NCI-H82 (cell line): ENCODE results near the gene NUBP2.

Experiments used
- DNase-seq: peaks from one replicate; lab custom pipeline; 2025; lab: John Stamatoyannopoulos, UW

The NUBP2 gene, protein sequence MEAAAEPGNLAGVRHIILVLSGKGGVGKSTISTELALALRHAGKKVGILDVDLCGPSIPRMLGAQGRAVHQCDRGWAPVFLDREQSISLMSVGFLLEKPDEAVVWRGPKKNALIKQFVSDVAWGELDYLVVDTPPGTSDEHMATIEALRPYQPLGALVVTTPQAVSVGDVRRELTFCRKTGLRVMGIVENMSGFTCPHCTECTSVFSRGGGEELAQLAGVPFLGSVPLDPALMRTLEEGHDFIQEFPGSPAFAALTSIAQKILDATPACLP

DNA sequence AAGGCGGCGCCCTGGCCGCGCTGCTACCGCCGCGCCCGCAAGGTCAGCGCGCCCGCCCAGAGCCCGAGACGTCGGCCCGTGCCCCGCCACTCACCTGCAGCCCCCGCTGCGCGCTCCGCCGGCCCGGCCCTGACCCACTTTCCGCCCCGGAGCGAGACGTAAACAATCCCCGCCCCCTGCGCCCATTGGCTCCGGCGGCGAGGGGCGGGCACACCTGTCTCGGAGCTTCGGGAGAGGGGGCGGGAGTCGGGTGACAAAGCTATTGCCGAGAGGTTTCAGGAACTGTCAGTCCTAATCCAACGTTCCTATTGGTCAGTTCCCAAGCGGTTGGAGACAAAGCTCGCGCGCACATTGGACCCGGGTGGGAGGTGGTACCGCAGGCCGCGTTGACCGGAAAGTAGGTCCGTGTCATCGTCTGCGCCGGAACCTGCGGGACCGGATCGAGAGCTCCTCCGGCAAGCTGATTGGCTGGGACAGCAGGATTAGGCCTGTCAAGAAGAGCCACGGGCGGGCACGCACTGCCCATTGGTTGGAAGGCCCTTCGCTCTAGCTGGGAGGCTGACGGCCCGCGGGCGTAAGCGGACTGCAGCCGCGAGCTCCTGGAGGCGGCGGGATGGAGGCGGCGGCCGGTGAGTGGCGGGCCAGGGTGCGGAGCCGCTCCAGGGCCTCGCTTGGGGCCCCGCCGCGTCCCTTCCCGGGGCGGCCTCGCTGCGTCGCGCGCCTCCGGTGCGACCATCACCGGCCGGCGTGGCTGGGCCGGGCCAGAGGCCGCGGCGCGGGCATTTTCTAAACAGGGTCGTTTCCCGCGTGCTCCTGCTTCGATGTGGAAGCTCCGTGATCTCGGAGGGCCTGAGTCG, at the start of gene NUBP2, which contains the start of gene SPSB3:
NUBP2 (plus strand) TSS at position 553 of the 857 bp plus-strand sequence; CDS start at position 614, 61 bp downstream.
SPSB3 (minus strand) TSS at position 164 of the 857 bp plus-strand sequence. CDS start 1,088 bp downstream, outside the sequence.
- DNase-seq, result peak; percentile 100

DNA sequence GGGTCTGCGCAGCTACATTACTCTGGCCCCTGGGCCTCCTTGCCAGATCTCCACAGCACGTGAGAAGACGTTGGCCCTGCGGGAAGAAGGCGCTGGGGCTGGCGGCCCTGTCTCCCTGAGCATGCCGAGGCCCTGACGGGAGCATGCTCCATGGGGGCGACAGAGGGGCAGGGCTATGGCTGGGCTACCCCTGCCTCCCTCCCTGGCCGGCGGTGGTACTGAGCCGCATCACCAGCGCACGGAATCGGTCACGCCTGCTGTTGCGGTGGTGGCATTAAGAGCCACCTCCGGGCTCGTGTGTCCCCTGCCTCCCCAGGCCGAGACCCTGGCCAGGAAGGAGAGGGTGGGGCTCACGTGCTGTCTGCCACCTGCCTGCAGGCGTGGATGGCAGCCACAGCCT, 48.6 kb upstream of the NUBP2 start:
- no peak for DNase-seq

DNA sequence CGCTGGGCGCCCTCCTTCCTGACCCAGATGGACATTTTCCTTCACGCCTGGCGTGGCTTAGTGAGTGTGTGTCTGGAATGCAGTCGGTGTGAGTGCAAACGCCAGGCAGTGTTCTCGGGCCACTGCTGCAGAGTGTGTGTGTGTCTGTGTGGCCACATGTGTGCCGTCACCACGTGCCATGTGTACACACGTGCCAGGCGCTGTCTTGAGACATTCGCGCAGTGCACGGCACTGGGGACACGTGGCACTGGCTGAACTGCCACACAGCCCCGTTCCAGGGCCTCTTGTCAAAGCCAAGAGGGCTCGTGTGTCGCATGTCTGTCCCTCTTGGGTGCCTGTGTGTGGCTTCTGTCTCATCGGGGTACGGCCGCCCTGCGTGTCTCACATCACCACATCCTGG, 47.9 kb upstream of the NUBP2 start:
- no peak for DNase-seq

DNA sequence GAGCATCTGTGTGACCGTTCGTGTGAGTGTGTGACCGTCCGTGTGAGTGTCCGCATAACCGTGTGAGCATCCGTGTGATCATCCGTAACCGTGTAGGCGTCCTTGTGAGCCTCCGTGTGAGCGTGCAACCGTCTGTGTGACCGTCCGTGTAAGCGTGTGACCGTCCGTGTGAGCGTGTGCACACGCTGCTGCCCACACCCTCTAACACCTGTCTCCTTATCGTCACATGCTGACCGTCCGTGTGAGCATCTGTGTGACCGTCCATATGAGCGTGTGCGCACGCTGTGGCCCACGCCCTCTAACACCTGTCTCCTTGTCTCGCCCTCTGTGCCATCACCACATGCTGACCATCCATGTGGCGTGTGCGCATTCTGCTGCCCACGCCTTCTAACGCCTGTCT, 42.5 kb upstream of the NUBP2 start:
- DNase-seq, result no peak

DNA sequence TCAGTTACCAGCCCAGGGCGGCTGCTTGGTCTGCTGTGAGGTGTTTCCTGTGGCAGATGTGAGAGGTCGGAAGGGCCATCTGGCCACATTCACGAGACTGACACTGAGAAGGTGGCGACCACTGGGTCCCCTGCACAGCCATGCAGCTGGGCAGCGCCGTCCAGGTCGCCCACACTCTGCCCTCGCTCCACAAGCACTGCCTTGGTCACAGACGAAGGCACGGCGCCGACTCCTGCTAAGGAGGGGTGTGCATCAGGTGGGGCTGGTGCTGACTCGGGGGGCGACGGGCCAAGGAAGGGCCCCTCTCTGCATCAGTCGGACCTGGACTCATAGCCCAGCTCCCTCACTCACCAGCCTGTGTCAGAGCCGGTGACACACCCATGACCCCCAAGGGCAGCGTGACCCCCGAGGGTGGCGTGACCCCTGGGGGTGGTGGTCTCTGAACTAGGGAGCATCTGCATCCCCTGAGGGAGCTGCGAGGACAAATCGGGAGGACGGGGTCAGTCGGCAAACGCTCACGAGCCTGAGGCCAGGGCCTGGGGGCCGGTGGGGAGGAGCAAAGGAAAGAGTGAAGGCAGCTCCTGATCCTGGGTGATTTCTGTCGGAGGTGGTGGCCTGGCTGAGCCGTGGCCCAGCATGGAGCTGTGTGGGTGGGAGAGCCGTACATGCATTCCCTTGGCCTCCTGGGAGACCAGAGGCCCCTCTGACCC, 41.8 kb upstream of the NUBP2 start:
- DNase-seq, result no peak

DNA sequence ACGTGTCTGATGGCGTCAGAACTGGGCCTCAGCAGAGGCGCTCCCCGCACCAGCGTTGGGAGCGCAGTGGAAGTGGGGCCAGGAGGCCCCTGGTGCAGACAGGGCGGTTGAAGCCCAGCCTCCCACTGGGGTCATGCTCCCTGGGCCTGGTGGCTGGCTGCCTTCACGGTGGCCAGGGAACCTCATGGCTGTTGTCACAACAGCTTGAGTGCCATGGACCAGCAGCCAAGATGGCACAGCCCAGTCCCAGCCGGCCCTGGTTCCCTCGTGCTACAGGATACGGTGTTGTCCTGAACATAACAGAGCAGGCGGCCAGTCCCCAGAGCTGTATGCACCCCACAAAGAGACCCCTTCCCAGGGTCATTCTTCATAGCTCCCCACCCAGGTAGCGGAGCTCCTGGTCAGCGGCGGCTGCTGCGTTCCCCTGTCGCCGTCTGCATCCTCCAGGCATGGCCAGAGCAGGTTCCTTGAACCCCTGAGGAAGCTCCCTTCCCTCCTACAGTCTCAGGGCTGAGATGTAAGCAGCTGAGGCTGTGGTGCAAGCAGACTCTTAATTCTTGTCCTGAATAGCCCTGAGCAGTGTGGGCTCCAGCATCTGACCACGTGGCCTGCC, 41.1 kb upstream of the NUBP2 start:
- no peak for DNase-seq

DNA sequence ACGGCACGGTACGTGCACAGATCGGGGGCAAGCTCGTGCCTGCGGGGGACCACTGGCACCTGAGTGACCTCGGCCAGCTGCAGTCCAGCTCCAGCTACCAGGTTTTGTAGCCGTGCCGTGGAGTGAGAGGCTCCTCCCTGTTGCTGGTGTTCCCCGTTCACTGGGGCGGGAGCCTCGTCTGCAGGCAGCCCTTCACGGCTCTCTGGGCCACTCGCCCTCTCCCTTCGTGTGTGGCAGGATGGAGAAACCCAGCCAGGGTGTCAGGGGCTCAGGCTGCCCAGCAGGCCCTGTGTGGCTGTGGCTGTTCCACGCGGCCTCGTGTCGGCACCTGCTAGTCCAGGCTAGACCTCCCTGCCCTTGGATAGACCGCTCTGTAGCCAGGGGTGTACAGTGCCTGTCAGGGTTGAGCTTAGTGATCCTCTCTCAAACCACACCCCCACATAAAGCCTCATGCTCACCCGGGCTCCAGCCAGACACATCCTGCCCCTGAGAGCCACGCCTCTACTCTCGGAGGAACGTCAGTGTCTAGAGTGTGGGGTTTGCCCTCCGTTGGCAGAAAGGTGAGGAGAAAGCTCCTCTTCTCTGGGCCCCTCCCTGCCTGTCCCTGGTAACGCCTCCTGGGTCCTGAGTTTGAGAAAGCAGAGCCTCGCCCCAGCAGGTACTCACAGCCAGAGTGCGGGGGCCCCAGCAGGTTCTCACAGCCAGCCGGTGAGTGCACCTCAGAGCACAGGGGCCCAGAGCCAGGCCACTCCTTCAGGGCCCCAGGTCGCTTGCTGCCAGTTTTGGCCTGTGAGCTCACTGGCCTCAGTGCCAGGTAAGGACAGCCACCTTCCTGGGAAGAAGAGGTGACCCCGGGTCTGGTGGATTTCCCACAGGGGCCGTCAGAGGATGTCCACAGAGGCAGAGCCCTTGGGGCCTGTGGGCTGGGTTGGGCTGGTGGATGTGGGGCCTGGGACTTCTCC, 39.1 kb upstream of the NUBP2 start:
- no peak for DNase-seq

DNA sequence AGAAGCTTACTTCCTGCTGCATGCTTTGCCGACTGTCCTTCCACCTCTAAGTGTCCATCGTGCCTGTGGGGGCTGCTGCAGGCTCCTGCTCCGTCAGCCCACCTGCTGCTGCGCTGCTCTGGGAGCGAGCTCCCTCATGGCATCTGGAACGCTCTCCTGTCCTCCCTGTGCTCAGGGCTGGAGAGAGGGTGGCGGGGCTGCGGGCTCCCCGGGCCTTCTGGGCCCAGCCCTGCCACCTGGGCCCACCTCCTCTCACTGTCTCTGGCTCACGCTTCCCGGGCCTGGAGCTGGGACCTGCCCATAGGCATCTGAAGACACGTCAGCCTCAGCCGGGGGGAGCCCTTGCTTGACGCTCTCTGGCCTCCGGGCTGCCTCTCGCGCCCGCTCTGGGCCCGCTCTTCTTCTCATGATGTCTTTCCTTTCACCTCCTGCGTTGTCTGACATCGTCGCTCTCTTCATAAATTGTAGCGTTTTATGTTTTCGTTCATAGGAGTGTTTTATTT, 38.4 kb upstream of the NUBP2 start:
- DNase-seq, result no peak

DNA sequence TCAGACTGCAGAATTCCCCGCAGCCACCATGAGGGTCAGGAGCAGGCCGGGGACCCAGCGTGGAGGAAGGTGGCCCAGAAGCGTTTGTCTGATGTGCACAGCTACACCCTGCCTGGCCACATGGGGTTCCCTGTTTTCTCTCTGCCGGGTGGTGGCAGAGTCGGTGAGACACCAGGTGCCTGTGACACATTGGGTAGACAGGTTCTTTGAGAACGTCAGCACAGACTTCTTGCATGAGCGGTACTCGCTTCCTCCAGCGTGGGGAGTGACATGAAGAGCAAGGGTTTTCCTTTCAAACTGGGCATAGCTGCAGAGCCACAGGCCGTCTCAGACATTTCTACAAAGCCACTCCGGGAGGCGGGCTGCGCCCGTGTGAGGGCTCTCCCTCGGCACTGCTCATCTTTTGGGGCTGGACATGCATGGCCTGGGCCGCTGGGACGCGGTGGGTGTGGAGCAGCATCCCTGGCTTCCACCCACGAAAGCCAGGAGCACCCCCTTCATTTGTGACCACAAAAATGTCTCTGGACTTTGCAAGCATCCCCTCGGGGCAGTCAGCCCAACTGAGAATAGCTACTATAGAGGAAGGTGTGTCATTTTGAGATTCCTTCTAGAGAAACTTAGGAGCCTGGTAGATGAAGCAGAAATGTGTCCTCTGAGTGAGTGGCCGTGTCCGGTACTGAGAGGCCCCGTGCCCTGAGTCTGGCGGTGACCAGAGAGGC, 37.4 kb upstream of the NUBP2 start:
- DNase-seq, result no peak

DNA sequence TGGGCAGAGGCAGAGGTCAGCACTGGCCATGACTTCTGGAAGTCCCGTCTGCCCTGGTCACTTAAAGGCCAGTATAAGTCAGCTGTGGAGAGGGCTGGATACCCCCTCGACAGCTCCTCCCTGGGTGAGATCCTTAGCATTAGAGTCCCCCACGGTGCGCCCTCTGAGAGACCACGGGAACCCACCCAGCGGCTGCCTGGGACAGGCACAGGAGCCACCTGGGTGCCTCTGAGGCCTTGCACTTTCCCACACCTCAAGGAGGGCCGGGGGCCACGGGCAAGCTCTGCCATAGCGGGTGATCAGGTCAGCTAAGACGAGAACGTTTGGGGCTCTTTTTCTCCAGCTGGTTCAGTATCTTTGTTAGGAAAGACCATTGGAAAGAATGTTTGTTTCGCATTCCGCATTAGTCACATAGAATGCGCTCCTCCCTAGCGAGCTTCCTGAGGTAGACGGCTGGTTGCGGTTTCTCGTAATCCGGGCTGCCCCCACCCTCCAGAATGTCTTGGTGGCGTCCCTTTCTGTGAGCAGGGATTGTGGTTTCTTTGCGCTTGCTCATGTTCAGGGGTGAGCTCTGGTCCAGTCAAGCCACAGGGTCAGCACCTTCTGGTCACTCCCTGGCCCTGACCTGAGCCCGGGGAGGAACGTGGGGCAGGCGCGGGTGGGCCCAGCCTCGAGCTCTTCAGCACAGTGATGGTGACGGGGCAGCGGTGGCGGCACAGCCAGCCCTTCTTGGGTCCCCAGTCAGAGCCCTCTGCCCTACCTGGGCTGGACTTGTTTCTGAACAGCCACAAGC, 36.7 kb upstream of the NUBP2 start:
- no peak for DNase-seq

DNA sequence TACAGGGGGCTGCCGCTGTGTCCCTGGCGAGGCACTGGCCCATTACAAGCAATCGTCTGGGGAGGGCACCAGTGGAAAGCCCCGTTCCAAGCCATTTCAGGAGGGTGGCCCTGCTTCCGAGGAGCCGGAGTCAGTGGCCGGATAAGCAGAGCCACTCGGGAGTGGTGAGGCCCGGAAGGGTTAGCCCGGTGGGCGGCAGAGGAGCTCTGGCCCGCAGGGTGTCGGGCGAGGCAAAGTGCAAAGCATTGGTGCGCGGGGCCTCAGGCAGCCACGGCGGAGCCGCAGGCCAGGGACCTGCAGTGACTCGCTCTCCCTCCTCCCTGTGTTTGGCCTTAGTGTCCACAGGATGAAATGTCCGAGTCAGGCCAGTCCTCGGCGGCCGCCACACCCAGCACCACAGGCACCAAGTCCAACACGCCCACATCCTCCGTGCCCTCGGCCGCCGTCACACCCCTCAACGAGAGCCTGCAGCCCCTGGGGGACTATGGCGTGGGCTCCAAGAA, 36.0 kb upstream of the NUBP2 start:
- no peak for DNase-seq

DNA sequence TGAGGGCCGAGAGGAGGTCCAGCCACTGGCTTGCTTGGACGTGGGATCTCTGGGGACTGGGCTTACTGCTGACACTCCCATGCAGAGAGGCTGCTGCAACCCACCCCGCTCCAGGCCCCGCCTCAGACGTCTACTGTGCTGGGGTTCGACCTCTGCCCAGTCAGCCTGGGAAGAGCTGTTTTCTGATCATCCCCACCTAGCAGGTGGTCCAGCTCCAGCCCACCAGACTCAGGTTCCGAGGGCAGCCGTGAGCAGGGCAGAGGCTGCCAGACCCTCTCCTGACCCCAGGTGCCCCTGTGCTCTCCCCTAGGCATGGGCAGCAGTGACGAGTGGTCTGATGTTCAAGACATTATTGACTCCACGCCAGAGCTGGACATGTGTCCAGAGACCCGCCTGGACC, 34.8 kb upstream of the NUBP2 start:
- DNase-seq, result no peak

DNA sequence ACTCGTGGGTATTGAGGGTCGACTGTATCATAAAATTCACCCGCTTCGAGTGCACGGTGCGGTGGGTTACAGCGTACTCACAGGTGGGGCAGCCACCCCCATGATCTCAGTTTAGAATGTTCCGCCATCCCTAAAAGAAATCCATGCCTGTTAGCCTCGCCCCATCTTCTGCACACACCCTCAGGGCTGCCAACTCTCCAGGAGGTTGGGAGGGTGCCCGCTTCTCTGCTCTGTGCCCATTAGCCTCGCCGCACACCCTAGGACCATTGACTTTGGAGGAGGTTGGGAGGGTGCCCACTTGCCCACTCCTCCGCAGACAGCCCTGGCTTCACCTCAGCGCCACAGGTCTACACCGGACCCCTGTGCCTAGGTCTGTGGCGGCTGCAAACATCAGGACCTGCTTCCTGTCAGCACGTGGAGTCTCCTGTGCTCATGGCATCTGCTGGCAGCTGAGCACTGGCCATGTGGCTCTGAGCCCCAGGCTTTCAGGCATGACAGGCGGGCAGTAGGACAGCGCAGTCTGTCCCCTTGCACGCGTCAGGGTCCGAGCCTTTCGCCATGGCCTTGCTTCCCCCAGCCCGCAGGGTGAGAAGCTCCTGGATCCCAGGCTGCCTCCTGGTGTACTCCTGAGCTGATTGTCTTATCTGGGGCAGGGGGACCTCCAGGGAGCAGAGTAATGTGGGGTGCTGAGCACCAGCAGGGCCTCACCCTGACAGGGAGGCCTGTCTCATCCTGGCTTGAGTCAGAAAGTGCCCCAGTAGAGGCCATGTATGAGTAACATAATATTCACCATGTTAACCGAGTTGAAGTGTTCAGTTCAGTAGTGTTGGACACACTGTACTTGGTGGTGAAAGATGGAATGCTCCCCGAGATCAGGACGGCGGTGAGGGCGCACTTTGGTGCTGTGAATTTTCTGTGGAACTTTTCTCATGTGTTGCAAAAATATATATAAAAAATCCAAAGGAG, 33.3 kb upstream of the NUBP2 start:
- no peak for DNase-seq

DNA sequence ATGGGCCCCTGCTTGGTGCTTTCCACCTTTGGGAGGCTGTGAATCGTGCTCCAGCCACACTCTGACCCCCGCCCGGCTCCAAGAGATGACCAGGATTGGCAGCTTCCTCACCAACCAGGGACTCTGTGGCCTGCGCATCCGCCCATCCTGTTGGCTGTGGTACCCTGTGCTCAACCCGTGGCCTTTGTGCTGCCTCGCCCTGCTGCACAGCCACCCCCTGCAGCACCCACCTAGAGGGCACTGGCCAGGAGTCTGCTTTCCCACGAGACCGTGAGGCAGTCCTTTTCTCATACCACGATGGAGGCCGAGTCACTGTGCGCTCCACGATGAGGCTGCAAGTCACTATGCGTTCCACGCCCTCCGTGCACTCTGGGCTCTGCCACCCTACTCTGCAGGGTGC, 30.8 kb upstream of the NUBP2 start:
- DNase-seq, result no peak

DNA sequence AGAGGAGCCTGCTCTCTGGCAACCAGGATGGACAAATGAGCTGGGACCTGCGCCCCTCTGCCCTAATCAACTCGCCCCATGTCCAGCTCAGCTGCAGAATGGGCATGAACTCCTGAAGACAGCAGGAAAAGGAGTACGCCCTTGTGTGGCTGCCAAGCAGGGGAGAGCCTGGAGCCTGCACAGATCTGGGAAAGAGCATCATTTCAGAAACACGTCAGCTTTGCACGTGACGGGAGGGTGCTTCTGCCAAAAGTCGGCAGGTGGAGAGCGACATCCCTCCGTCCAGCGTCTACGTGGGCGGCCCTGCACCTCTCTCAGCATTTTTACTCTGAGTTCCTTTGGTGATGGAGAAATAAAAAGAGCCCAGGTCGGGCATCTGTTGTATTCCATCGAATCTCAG, 29.9 kb upstream of the NUBP2 start:
- DNase-seq, result no peak

DNA sequence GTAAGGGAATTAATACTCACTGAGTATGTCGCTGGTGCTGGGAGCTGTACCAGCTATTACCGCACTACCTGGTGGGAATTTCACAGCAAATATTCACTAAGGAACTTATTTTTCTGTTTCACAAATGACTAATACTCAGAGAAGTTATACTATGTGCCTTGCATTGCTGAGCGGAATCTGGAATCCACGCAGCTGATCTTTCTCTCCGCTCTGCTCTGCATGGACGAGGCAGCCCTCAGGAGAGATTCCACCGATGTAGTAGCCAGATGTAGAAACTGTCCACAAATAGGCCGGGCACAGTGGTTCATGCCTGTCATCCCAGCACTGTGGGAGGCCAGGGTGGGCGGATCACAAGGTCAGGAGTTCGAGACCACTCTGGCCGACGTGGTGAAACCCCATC, 28.6 kb upstream of the NUBP2 start:
- DNase-seq, result no peak

DNA sequence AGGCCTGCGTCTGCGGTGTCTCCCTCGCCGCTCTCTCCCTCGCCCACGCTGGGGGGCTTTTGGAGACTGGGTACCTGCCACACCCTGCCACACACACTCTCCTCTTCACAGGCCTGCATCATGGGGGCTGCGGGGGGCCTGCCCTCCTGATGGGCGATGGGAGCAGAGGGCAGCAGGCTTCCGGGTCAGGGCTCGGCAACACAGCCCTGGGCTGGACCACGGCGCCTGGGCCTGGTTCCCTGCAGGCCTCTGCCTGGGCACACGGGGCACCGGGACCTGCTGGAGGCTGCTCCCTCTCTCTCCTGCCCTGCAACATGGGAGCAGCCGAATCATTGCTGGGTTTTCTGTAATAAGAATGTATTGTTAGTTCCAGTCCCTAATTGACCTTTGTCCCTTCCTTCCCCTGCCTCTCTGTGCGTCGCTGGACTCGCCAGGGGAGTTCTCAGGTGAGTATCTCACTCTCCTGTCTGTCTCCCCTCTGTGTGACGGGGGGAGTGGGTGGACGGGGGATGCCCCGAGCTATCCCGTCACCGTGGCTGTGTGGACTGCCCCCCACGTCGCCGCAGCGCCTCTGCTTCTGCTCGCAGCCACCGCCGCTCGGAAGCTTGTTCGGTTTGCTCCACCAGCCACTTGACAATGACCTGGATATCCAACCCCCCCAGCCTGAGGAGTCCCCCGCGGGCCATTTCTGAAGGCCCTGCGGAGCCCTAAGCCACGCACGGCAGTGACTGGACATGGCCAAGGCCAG, 24.9 kb upstream of the NUBP2 start:
- DNase-seq, result no peak
